Erythroblast (primary cell): ENCODE data around the gene CYSTM1.

ENCODE experiments used
- DNase-seq, 2 experiments: peaks; one replicate each; lab custom pipeline; 2025; lab: John Stamatoyannopoulos, UW
- GATA1 ChIP-seq: IDR thresholded peaks from 2 replicates; pipeline ENCODE4 v1.6.1; 2011; ENCODE audit warnings: low read depth, mild to moderate bottlenecking, control low read depth, low read length, moderate library complexity
- POLR2A ChIP-seq: IDR thresholded peaks from 2 replicates; pipeline ENCODE4 v1.6.1; 2011; ENCODE audit warnings: mild to moderate bottlenecking, low read length

CYSTM1 gene

GRCh38 chr5:140246378-140247122, 71.6 kb downstream of the CYSTM1 start:
- TF ChIP-seq GATA1: no peak
- no peak for TF ChIP-seq POLR2A
- no peak for DNase-seq

- TF ChIP-seq GATA1 (no peak), POLR2A (no peak)
- DNase-seq: no peak
These were observed 73.4 kb downstream of the CYSTM1 start for GRCh38 chr5:140248414-140248813.

GRCh38 chr5:140249536-140249935, 74.5 kb downstream of the CYSTM1 start:
- TF ChIP-seq POLR2A (no peak), GATA1 (no peak)
- DNase-seq: no peak

- TF ChIP-seq POLR2A (no peak), GATA1 (no peak)
These were observed 75.4 kb downstream of the CYSTM1 start for GRCh38 chr5:140250386-140250785.

GRCh38 chr5:140251527-140251973, 76.6 kb downstream of the CYSTM1 start:
- TF ChIP-seq POLR2A: no peak
- TF ChIP-seq GATA1: no peak
- no peak for DNase-seq

More at GRCh38 chr5:140250386-140250785, 75.4 kb downstream of the CYSTM1 start:
- no peak for DNase-seq

GRCh38 chr5:140252470-140253126, 77.6 kb downstream of the CYSTM1 start:
- no peak for TF ChIP-seq POLR2A
- TF ChIP-seq GATA1: no peak

GRCh38 chr5:140253985-140254384, 79.0 kb downstream of the CYSTM1 start:
- DNase-seq: no peak
- TF ChIP-seq GATA1 (no peak), POLR2A (no peak)

More at GRCh38 chr5:140252470-140253126, 77.6 kb downstream of the CYSTM1 start:
- no peak for DNase-seq

- DNase-seq: no peak
- TF ChIP-seq GATA1: no peak
- TF ChIP-seq POLR2A: no peak
These were observed 80.6 kb downstream of the CYSTM1 start for GRCh38 chr5:140255460-140256157.

GRCh38 chr5:140256726-140257125, 81.7 kb downstream of the CYSTM1 start:
- DNase-seq: no peak
- TF ChIP-seq GATA1: no peak
- TF ChIP-seq POLR2A: no peak

GRCh38 chr5:140258016-140258415, 83.0 kb downstream of the CYSTM1 start:
- no peak for DNase-seq
- TF ChIP-seq GATA1: no peak

GRCh38 chr5:140258873-140259272, 83.9 kb downstream of the CYSTM1 start:
- TF ChIP-seq POLR2A (no peak), GATA1 (no peak)
- no peak for DNase-seq

GRCh38 chr5:140259500-140259899, 84.5 kb downstream of the CYSTM1 start:
- no peak for DNase-seq
- TF ChIP-seq POLR2A (no peak), GATA1 (no peak)

- no peak for DNase-seq
- TF ChIP-seq POLR2A (no peak), GATA1 (no peak)
These were observed 85.2 kb downstream of the CYSTM1 start for GRCh38 chr5:140260089-140260656.

GRCh38 chr5:140261403-140262171, 86.6 kb downstream of the CYSTM1 start:
- no peak for TF ChIP-seq POLR2A
- TF ChIP-seq GATA1: no peak
- DNase-seq: peak; percentile 46 to 64
